Left kidney (tissue), 2 donors: ENCODE results near the gene CHD1L. TPM values are rescaled to one million over a fixed set of nuclear protein-coding genes. Genes with fewer than 3 reads are reported as not detected.
A peak's percentile ranks its signal among the peaks of the same experiment; 100 is the strongest.
"Not testable (repeated sequence)": the region's sequence is repeated elsewhere in the genome, so short reads cannot be mapped to it uniquely, and the experiment has no call there.

Experiments
- DNase-seq: peaks from one replicate; pipeline ENCODE4 v3.0.0-alpha.2; 2013
- polyA plus RNA-seq: library from polyadenylated mRNA; unstranded; fragments of 120-200 nt; gene quantifications from one replicate; pipeline ENCODE4 v1.2.1, GENCODE V29; 2013; ENCODE audit not compliant: insufficient read length

The CHD1L gene
- polyA plus RNA-seq, 1 donor, result 74.2 TPM

- DNase-seq, result no peak
Observed at GRCh38 chr1:147264158-147264768, 21.8 kb downstream of the CHD1L start.

GRCh38 chr1:147266381-147266780 lies 23.9 kb downstream of the CHD1L start:
- no peak for DNase-seq

- no peak for DNase-seq
Observed at GRCh38 chr1:147267711-147268110, 25.2 kb downstream of the CHD1L start.

GRCh38 chr1:147270721-147271120 lies 28.2 kb downstream of the CHD1L start:
- no peak for DNase-seq

GRCh38 chr1:147272042-147272441 lies 29.6 kb downstream of the CHD1L start:
- DNase-seq, result no peak

GRCh38 chr1:147273409-147274336 lies 31.2 kb downstream of the CHD1L start:
- peak; percentile 38 for DNase-seq

- no peak for DNase-seq
Observed at GRCh38 chr1:147281950-147282349, 39.5 kb downstream of the CHD1L start.

GRCh38 chr1:147283011-147283410 lies 40.5 kb downstream of the CHD1L start:
- DNase-seq, result no peak

GRCh38 chr1:147287133-147287865 lies 44.8 kb downstream of the CHD1L start:
- DNase-seq, result no peak

- DNase-seq, result no peak
Observed at GRCh38 chr1:147292012-147292411, 49.5 kb downstream of the CHD1L start.

- no peak for DNase-seq
Observed at GRCh38 chr1:147292631-147293251, 50.3 kb downstream of the CHD1L start.

GRCh38 chr1:147297438-147297837 lies 55.0 kb downstream of the CHD1L start:
- no peak for DNase-seq

- not testable (repeated sequence) for DNase-seq
Observed at GRCh38 chr1:147305803-147306202, 63.3 kb downstream of the CHD1L start.

- no peak for DNase-seq
Observed at GRCh38 chr1:147316968-147317367, 74.5 kb downstream of the CHD1L start.

- DNase-seq, result not testable (repeated sequence)
Observed at GRCh38 chr1:147326933-147327687, 84.6 kb downstream of the CHD1L start.

GRCh38 chr1:147334292-147334691 lies 91.8 kb downstream of the CHD1L start:
- DNase-seq, result no peak

GRCh38 chr1:147336291-147336690 lies 93.8 kb downstream of the CHD1L start:
- DNase-seq, result no peak

- DNase-seq, result peak; percentile 36
Observed at GRCh38 chr1:147337040-147337630, 94.7 kb downstream of the CHD1L start.

- DNase-seq, result no peak
Observed at GRCh38 chr1:147338571-147338970, 96.1 kb downstream of the CHD1L start.

- no peak for DNase-seq
Observed at GRCh38 chr1:147341246-147341645, 98.8 kb downstream of the CHD1L start.
